ENCODE measurements around the gene GALNT18. TPM values are rescaled to one million over a fixed set of nuclear protein-coding genes. Genes with fewer than 3 reads are reported as not detected.

GALNT18 gene
- total and polyA plus RNA-seq, 7 donors: 4.6 to 32.4 (median 8.3) TPM

DNA sequence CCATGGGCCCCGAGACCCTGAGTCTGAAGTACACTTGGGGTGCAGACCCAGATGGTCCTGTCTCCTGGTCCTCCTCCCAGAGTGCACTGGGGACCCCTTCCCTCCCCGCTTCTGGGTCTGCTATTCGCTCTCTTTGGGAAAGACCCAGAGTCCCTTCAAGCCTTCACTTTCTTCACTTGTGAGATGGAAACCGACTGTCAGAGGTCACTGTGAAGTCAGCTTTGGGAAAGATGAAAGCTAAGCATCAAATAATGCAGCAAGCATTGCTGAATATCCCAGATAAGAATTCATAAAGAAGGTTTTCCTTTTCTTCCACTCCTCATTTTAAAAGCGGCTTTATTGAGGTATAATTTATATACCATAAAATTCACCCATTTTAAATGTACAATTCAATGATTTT, 163.8 kb downstream of the GALNT18 start:
- no peaks in the 10 kb centered on the region for H3K9me3 ChIP-seq
- no peak overlapping the region for H3K27ac ChIP-seq
- no peak overlapping the region for H3K4me3 ChIP-seq
- H3K36me3 ChIP-seq (ENCODE audit: insufficient read depth in 1 of 2, low read depth in 1 of 2): no peaks in the 10 kb centered on the region
- intact Hi-C loops (cut with DNase I): no loop called here
- H3K27me3 ChIP-seq (ENCODE audit: insufficient read depth in 3 of 3, low read length in 2 of 3): no peaks in the 10 kb centered on the region
- TF ChIP-seq, protein P1, sequence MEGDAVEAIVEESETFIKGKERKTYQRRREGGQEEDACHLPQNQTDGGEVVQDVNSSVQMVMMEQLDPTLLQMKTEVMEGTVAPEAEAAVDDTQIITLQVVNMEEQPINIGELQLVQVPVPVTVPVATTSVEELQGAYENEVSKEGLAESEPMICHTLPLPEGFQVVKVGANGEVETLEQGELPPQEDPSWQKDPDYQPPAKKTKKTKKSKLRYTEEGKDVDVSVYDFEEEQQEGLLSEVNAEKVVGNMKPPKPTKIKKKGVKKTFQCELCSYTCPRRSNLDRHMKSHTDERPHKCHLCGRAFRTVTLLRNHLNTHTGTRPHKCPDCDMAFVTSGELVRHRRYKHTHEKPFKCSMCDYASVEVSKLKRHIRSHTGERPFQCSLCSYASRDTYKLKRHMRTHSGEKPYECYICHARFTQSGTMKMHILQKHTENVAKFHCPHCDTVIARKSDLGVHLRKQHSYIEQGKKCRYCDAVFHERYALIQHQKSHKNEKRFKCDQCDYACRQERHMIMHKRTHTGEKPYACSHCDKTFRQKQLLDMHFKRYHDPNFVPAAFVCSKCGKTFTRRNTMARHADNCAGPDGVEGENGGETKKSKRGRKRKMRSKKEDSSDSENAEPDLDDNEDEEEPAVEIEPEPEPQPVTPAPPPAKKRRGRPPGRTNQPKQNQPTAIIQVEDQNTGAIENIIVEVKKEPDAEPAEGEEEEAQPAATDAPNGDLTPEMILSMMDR (IDR thresholded peaks at IDR 0.05): no peak
- WGBS, 3 donors: 89 to 95% (median 93%) methylated on average over 5 of the region's 5 CpGs
- peaks cover 18% of the 10 kb centered on the region for H3K4me1 ChIP-seq
- ATAC-seq (no peak), DNase-seq (no peak)

DNA sequence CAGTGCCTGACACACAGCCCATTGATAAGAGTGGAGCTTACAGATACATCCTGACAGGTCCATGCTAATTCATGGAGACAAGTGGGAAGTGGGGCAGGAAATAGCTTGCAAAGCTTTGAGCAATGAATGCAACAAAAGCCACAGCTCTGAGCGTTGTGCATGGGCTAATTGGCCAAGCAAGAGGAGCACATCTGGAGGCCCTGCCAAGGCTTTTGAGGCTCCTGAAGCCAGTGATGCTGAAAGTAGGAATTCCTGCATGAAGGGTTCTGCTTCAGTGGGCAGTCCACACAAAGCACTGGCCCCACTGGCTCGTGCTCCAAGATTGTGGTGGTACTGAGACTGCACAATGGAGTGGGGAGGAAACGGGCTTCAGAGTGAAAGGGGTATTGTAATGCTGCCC, 164.9 kb downstream of the GALNT18 start:
- ATAC-seq (no peak), DNase-seq (no peak)
- TF ChIP-seq, protein P1 (IDR thresholded peaks at IDR 0.05): no peak
- Histone ChIP-seq H3K4me3 (no peak overlapping the region), H3K9me3 (no peaks in the 10 kb centered on the region), H3K27ac (no peak overlapping the region), H3K27me3 (ENCODE audit: insufficient read depth in 3 of 3, low read length in 2 of 3) (no peaks in the 10 kb centered on the region), H3K36me3 (ENCODE audit: insufficient read depth in 1 of 2, low read depth in 1 of 2) (no peaks in the 10 kb centered on the region), H3K4me1 (peaks cover 12% of the 10 kb centered on the region)
- intact Hi-C loops (cut with DNase I): no loop called here
- WGBS, 3 donors: 91 to 93% (median 92%) methylated on average over 3 of the region's 3 CpGs

DNA sequence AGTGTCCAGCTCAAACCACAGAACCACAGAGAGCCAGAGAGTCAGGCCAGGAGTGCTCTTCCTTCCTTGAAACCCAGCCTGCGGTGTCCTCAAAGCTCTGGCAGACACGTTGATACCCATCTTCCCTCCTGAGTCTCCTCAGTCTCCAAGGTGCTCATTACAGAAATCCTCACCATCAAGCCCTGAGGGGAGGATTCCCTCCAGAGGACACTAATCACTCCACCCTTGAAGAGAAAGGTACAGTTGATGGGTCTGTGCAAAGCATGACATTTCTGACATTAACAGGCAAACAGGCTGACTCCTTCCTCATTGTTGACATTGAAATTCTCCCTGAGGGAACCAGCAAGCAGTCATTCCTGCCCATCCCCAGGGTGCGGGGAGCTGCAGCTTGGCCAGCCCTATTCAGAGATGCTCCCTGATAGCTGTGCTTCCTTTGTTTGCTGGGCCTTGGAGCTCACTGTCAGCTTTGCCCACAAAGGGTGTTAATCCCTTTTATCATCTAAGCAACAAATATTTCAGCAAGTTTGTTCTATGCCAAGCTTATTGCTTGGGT, 167.1 kb downstream of the GALNT18 start:
- Histone ChIP-seq H3K36me3 (ENCODE audit: insufficient read depth in 1 of 2, low read depth in 1 of 2) (no peaks in the 10 kb centered on the region), H3K27ac (no peak overlapping the region), H3K9me3 (no peaks in the 10 kb centered on the region), H3K4me3 (no peak overlapping the region), H3K4me1 (no peaks in the 10 kb centered on the region), H3K27me3 (ENCODE audit: insufficient read depth in 3 of 3, low read length in 2 of 3) (no peaks in the 10 kb centered on the region)
- 69 to 92% (median 86%) methylated on average over 3 of the region's 3 CpGs for WGBS, 3 donors
- TF ChIP-seq, protein P1 (IDR thresholded peaks at IDR 0.05): no peak
- ATAC-seq (no peak), DNase-seq (no peak)
- intact Hi-C loops (cut with DNase I): no loop called here

DNA sequence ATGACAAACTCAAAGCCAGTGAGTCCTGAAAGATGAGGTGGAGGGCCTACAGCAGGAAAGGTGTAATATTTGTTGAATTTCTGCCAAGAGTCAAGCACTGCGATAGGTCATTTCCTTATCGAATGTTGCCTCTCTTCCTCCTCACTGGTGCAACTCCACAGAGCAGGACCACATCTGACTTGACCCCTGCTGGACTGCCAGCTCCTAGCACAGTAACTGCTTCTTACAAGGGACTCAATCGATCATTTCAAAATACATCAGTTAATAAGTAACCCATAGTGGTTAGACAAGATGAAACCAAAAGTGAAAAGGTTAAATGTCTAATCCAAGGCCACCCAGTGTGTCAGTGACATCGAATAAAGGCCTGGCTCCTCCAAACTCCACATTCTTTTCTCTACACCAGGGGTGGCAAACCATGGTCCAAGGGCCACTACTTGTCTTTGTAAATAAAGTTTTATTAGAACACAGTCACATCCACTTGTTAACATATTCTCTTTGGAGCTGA, 170.3 kb downstream of the GALNT18 start:
- DNase-seq (no peak), ATAC-seq (no peak)
- TF ChIP-seq, protein P1 (IDR thresholded peaks at IDR 0.05): no peak
- H3K27ac ChIP-seq: no peak overlapping the region
- WGBS, 3 donors: 74 to 82% (median 77%) methylated on average over 4 of the region's 4 CpGs
- no peaks in the 10 kb centered on the region for H3K36me3 ChIP-seq (ENCODE audit: insufficient read depth in 1 of 2, low read depth in 1 of 2)
- intact Hi-C loops (cut with DNase I): no loop called here
- no peak overlapping the region for H3K4me3 ChIP-seq
- H3K4me1 ChIP-seq: no peaks in the 10 kb centered on the region
- H3K9me3 ChIP-seq: no peaks in the 10 kb centered on the region
- no peaks in the 10 kb centered on the region for H3K27me3 ChIP-seq (ENCODE audit: insufficient read depth in 3 of 3, low read length in 2 of 3)
